Fibroblast of mammary gland (primary cell): ENCODE measurements around the gene SSBP3.

Experiments
- DNase-seq: peaks from one replicate; pipeline ENCODE4 v3.0.0-alpha.2; 2010; ENCODE audit warnings: low read depth
- H3K4me3 ChIP-seq: 2 replicates; pipeline ENCODE4 v1.5.1; 2011; ENCODE audit warnings: low read depth, mild to moderate bottlenecking, low read length, moderate library complexity; ENCODE audit not compliant: control insufficient read depth
- TF ChIP-seq, protein P1 (sequence below): conservative IDR thresholded peaks from 2 replicates; pipeline ENCODE4 v1.5.1; 2011; ENCODE audit warnings: low read depth, low read length, inconsistent platforms; ENCODE audit not compliant: control insufficient read depth, insufficient read depth

The SSBP3 gene

DNA sequence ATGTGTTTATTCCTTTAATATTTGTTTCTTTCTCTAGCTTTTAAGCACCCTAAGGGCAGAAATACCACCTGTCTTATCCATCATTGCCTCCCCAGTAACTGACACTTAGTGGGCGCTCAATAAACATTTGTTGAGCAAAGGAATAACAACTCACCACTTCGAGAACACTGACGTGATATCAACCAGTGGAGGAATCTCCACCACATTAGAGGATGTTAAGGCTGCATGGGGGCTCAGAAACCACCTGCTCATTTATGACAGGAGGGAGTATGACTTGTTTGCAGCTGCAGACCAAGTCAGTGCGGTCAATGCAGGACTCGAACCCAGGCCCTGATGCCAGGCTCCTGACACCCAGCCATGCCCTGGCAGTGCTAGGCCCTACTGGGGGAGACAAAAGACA lies 103.6 kb downstream of the SSBP3 start:
- no peak overlapping the region for H3K4me3 ChIP-seq
- TF ChIP-seq, protein P1, sequence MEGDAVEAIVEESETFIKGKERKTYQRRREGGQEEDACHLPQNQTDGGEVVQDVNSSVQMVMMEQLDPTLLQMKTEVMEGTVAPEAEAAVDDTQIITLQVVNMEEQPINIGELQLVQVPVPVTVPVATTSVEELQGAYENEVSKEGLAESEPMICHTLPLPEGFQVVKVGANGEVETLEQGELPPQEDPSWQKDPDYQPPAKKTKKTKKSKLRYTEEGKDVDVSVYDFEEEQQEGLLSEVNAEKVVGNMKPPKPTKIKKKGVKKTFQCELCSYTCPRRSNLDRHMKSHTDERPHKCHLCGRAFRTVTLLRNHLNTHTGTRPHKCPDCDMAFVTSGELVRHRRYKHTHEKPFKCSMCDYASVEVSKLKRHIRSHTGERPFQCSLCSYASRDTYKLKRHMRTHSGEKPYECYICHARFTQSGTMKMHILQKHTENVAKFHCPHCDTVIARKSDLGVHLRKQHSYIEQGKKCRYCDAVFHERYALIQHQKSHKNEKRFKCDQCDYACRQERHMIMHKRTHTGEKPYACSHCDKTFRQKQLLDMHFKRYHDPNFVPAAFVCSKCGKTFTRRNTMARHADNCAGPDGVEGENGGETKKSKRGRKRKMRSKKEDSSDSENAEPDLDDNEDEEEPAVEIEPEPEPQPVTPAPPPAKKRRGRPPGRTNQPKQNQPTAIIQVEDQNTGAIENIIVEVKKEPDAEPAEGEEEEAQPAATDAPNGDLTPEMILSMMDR = no peak
- DNase-seq = no peak

DNA sequence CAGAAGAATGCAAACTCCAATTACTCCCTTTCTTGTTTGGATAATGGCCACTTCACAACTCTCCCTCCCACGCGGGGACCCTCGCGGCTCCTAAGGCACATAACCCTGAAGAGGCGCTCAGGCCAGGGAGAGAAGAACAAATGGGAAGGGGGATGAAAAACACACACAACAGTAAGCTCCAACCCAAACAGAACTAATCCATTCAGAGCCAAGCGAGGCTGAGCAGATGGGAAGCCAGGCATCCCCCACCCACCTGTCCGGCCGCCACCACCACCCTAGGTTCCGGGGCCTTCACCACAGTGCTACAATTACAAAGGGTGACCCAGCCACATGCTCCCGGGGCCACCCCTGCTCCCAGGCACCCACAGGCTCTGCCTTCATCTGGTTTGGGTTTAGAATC lies 104.7 kb downstream of the SSBP3 start:
- TF ChIP-seq, protein P1 = no peak

DNA sequence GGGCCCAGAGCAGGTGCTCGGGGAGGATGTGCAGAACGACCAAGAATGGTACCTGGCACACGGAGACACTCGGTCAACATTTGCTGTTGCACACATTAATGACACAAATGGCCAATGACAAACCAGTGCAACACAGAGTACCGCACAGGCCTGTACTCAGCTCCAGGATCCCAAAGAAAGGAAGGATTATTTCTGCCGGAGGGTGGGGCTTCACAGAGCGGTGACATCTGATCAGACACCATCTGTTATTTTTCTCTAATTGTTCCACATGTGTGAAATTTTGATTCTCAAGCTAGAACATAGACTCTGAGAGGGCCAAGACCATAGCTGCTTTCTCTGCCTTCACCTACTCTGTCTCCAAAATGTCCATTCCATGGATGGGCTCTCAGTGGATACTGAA lies 105.8 kb downstream of the SSBP3 start:
- TF ChIP-seq, protein P1 = no peak
- no peak overlapping the region for H3K4me3 ChIP-seq
- no peak for DNase-seq

More for the DNA sequence above, 104.7 kb downstream of the SSBP3 start:
- no peak for DNase-seq
- no peak overlapping the region for H3K4me3 ChIP-seq

DNA sequence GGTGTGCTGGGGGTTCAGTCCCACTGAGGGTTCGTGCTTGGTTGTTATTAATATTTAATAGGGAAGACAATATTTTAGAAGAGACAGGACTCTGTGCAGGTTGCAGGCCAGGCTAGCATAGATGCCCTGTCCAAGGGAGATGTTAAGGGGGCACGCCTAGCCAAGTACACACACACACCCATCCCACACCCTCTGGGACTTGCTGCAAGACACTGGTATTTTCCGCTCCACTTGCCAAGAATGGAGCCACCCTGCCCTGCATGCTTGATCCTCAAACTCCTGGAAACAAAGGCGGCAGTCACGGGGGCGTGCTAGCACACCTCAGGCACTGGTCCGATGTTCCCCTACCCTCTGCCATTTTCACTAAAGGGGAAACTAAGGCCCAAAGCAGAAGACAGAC lies 107.2 kb downstream of the SSBP3 start:
- DNase-seq = no peak
- TF ChIP-seq, protein P1 = no peak
- no peak overlapping the region for H3K4me3 ChIP-seq

- no peak for DNase-seq
- TF ChIP-seq, protein P1 = no peak
- H3K4me3 ChIP-seq = no peak overlapping the region
Measured at GRCh38 chr1:54298284-54299033, 107.7 kb downstream of the SSBP3 start.

- no peak for DNase-seq
- TF ChIP-seq, protein P1 = no peak
- H3K4me3 ChIP-seq = no peak overlapping the region
Measured at GRCh38 chr1:54297596-54298283, 108.5 kb downstream of the SSBP3 start.

DNA sequence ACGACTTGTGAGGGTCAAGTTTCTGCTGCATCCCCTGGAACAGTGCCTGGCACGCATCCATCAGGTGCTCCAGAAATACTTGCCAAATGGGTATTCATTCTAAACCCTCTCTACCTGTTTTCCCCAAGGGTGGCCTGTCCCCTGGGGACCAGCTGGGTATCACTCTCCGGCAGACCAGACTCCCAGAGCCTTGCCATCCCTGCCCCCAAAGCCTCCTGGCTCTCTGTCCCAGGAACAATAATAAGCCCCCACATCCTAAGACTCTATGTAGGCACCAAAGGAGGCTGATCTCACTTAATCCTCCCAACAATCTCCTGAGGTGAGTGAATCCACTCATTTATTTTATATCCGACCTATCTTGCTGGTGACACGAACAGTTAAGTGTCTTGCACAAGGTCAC lies 109.5 kb downstream of the SSBP3 start:
- TF ChIP-seq, protein P1 = no peak

More for the DNA sequence above, 109.5 kb downstream of the SSBP3 start:
- DNase-seq = no peak
- no peak overlapping the region for H3K4me3 ChIP-seq
